Gastrocnemius medialis (tissue), 4 donors: ENCODE results near the gene PDPN. TPM values are rescaled to one million over a fixed set of nuclear protein-coding genes. Genes with fewer than 3 reads are reported as not detected.

Experiments used
- ATAC-seq, 2 donors: fragments of 150-250 bp; one replicate each; pipeline ENCODE4 v1.9.1; 2016
- DNase-seq, 2 donors: peaks; one replicate each; pipeline ENCODE4 v3.0.0-alpha.2; 2019
- H3K27ac ChIP-seq, 4 donors: fragments of 200-600 bp; sonication (generic); 1 replicate in 1 of 4; 2 replicates in 3 of 4; pipeline ENCODE4 v1.5.1; 2016 to 2018; ENCODE audit warnings: mild to moderate bottlenecking in 2 of 4, moderate library complexity in 1 of 4
- H3K27me3 ChIP-seq, 3 donors: fragments of 200-600 bp; sonication (generic) in 2 of 3; 1 replicate in 1 of 3; 2 replicates in 2 of 3; pipeline versions ENCODE4 v1.5.1 to v1.6.0; 2016 to 2019; ENCODE audit warnings: mild to moderate bottlenecking in 1 of 3, moderate library complexity in 1 of 3
- H3K36me3 ChIP-seq, 2 donors: fragments of 200-600 bp; sonication (generic) in 1 of 2; one replicate each; pipeline ENCODE4 v1.5.1; 2017 to 2018
- H3K4me1 ChIP-seq, 2 donors: fragments of 200-600 bp; sonication (generic) in 1 of 2; one replicate each; pipeline ENCODE4 v1.5.1; 2016 to 2017; ENCODE audit warnings: mild to moderate bottlenecking in 2 of 2
- H3K4me3 ChIP-seq, 4 donors: fragments of 200-600 bp; sonication (generic) in 3 of 4; 1 replicate in 1 of 4; 2 replicates in 3 of 4; pipeline ENCODE4 v1.5.1; 2016 to 2019; ENCODE audit warnings: mild to moderate bottlenecking in 2 of 4
- H3K9me3 ChIP-seq, 3 donors: fragments of 200-600 bp; sonication (generic) in 2 of 3; 1 replicate in 1 of 3; 2 replicates in 2 of 3; pipeline ENCODE4 v1.5.1; 2016 to 2019
- CTCF ChIP-seq, 5 experiments: fragments of 450-650 bp in 3 of 5; fragments of 200-600 bp in 2 of 5; sonication (generic) in 2 of 5; IDR thresholded peaks in 4 of 5; conservative IDR thresholded peaks in 1 of 5; 1 replicate in 4 of 5; 2 replicates in 1 of 5; pipeline ENCODE4 v1.5.1; 2016 to 2019; ENCODE audit warnings: antibody characterized with exemption in 5 of 5, mild to moderate bottlenecking in 3 of 5, moderate library complexity in 3 of 5
- POLR2A ChIP-seq, 2 donors: fragments of 450-650 bp; IDR thresholded peaks; one replicate each; pipeline ENCODE4 v1.6.1; 2017; ENCODE audit warnings: antibody characterized with exemption in 2 of 2, mild to moderate bottlenecking in 2 of 2, moderate library complexity in 2 of 2
- in situ Hi-C, 4 donors: fragments of 200-750 bp; cut with MboI; loops; one replicate each; pipeline versions ENCODE4 v1.15.0 to v1.8.0; 2017; ENCODE audit warnings: low sequenced_read_pairs in 4 of 4
- intact Hi-C: fragments of 100-400 bp; cut with DNase I; formaldehyde crosslinking; loops from one replicate; pipeline ENCODE4 v1.15.1; 2023; ENCODE audit warnings: low total_unique reads
- total RNA-seq, 4 donors: library from RNA; depleted of rRNA; stranded (reverse); fragments of >200 nt; gene quantifications; one replicate each; pipeline versions ENCODE4 v1.1.0 to v1.2.3, GENCODE V29; 2016

The PDPN gene
- total RNA-seq, 4 donors from 2014 or later = 9.8 to 42.5 (median 21.3) TPM

DNA sequence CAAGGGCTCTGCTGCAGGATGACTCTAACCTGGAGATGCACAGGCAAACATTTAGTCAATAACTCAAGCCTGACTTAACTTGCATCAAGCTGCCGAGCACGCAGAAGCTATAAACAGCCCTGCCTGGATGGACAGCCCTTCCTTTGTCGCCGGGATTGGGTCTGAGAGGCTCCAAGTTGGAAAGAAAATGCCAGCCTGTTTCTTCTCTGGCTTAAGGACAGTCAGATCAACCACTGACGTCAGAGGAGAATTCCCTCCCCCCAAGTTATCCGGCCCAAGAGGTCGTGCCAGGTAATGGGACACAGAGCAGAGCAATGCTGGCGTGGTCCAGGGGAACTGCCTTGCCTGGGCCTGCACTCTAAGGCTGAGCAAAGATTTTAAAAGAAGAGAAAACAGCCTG, 42.8 kb upstream of the PDPN start:
- TF ChIP-seq CTCF (IDR thresholded peaks at IDR 0.05 in 4 of 5, conservative IDR thresholded peaks at IDR 0.05 in 1 of 5) (no peak), POLR2A (IDR thresholded peaks at IDR 0.05) (peak in 1 of 2 donors; percentile 38)
- Histone ChIP-seq H3K27me3 (no peaks in the 10 kb centered on the region), H3K9me3 (no peaks in the 10 kb centered on the region), H3K4me3 (no peak overlapping the region), H3K27ac (peak overlapping the region; percentile 85 to 95 (median 93)), H3K4me1 (peaks cover 30 to 46% of the 10 kb centered on the region in 2 donors), H3K36me3 (no peaks in the 10 kb centered on the region)
- in situ Hi-C loops = loop anchor here in 1 of 4 donors (10.0 kb wide), 1 partner anchor 76 kb away; no protein-coding TSS in a partner anchor
- peak; percentile 13 to 87 for DNase-seq
- ATAC-seq = peak; percentile 31 to 70
- intact Hi-C loops = loop anchor here (1.0 to 5.0 kb wide), 3 partner anchors 27 to 54 kb away; partner anchors contain the start of gene LRRC38

GRCh38 chr1:13541435-13542215, 42.0 kb upstream of the PDPN start:
- TF ChIP-seq POLR2A (IDR thresholded peaks at IDR 0.05) (no peak), CTCF (IDR thresholded peaks at IDR 0.05 in 4 of 5, conservative IDR thresholded peaks at IDR 0.05 in 1 of 5) (no peak)
- in situ Hi-C loops (loop anchor here in 1 of 4 donors (10.0 kb wide), 1 partner anchor 77 kb away; no protein-coding TSS in a partner anchor), intact Hi-C loops (loop anchor here (1.0 to 5.0 kb wide), 3 partner anchors 27 to 54 kb away; partner anchors contain the start of gene LRRC38)
- Histone ChIP-seq H3K27me3 (no peaks in the 10 kb centered on the region), H3K4me1 (peaks cover 27 to 42% of the 10 kb centered on the region in 2 donors), H3K4me3 (no peak overlapping the region), H3K9me3 (no peaks in the 10 kb centered on the region), H3K27ac (peak overlapping the region; percentile 85 to 95 (median 93)), H3K36me3 (no peaks in the 10 kb centered on the region)
- DNase-seq (peak in 1 of 2 donors; percentile 58), ATAC-seq (no peak)

GRCh38 chr1:13543451-13544220, 40.0 kb upstream of the PDPN start:
- H3K27ac ChIP-seq = peak overlapping the region; percentile 85 to 95 (median 93)
- no peaks in the 10 kb centered on the region for H3K9me3 ChIP-seq
- no peaks in the 10 kb centered on the region for H3K27me3 ChIP-seq
- intact Hi-C loops = loop anchor here (1.0 to 5.0 kb wide), 2 partner anchors 56 to 74 kb away; no protein-coding TSS in a partner anchor
- H3K4me1 ChIP-seq = peaks cover 24 to 42% of the 10 kb centered on the region in 2 donors
- H3K4me3 ChIP-seq = peak overlapping the region; percentile 22 to 32 (median 30)
- in situ Hi-C loops = loop anchor here in 1 of 4 donors (10.0 kb wide), 1 partner anchor 79 kb away; no protein-coding TSS in a partner anchor
- no peaks in the 10 kb centered on the region for H3K36me3 ChIP-seq
- ATAC-seq = peak; percentile 82 to 84
- DNase-seq = peak; percentile 60 to 88
- TF ChIP-seq CTCF (IDR thresholded peaks at IDR 0.05 in 4 of 5, conservative IDR thresholded peaks at IDR 0.05 in 1 of 5) (peak; percentile 68 to 86 (median 77)), POLR2A (IDR thresholded peaks at IDR 0.05) (no peak)

GRCh38 chr1:13544221-13544556, 39.4 kb upstream of the PDPN start:
- ATAC-seq (peak in 1 of 2 donors; percentile 26), DNase-seq (no peak)
- H3K36me3 ChIP-seq = no peaks in the 10 kb centered on the region
- H3K27ac ChIP-seq = peak overlapping the region; percentile 85 to 95 (median 93)
- intact Hi-C loops = loop anchor here (1.0 to 5.0 kb wide), 2 partner anchors 57 to 75 kb away; no protein-coding TSS in a partner anchor
- in situ Hi-C loops = loop anchor here in 1 of 4 donors (10.0 kb wide), 1 partner anchor 79 kb away; no protein-coding TSS in a partner anchor
- H3K4me3 ChIP-seq = no peak overlapping the region
- peaks cover 24 to 42% of the 10 kb centered on the region in 2 donors for H3K4me1 ChIP-seq
- TF ChIP-seq POLR2A (IDR thresholded peaks at IDR 0.05) = no peak
- TF ChIP-seq CTCF (IDR thresholded peaks at IDR 0.05 in 4 of 5, conservative IDR thresholded peaks at IDR 0.05 in 1 of 5) = no peak
- no peaks in the 10 kb centered on the region for H3K9me3 ChIP-seq
- no peaks in the 10 kb centered on the region for H3K27me3 ChIP-seq
